ENCODE data around the gene OR51A7. TPM values are rescaled to one million over a fixed set of nuclear protein-coding genes. Genes with fewer than 3 reads are reported as not detected.

Gene OR51A7, protein sequence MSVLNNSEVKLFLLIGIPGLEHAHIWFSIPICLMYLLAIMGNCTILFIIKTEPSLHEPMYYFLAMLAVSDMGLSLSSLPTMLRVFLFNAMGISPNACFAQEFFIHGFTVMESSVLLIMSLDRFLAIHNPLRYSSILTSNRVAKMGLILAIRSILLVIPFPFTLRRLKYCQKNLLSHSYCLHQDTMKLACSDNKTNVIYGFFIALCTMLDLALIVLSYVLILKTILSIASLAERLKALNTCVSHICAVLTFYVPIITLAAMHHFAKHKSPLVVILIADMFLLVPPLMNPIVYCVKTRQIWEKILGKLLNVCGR
- not detected in 2 replicates for total RNA-seq

DNA sequence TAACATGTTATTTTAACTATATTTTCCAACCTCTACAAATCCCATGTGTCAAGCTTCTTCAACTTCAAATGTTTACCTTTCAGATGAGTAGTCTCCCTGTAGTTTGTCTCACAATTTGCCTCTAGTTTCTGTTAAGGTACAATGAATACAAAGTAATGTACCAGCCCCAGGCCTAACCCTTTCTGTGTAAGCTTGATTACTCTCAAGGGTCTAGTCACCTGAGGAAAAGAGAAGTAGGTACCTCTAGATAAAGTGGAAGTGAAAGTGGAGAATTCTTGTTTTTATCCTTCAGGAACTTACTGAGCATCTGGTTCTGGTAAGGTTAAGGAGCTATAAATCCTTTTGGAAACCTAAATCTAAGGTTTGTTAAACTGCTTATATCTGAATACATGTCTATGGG, at the start of gene OR51A7:
OR51A7 (plus strand) TSS at position 300 of the 400 bp plus-strand sequence. CDS start 3,587 bp downstream, outside the sequence.

DNA sequence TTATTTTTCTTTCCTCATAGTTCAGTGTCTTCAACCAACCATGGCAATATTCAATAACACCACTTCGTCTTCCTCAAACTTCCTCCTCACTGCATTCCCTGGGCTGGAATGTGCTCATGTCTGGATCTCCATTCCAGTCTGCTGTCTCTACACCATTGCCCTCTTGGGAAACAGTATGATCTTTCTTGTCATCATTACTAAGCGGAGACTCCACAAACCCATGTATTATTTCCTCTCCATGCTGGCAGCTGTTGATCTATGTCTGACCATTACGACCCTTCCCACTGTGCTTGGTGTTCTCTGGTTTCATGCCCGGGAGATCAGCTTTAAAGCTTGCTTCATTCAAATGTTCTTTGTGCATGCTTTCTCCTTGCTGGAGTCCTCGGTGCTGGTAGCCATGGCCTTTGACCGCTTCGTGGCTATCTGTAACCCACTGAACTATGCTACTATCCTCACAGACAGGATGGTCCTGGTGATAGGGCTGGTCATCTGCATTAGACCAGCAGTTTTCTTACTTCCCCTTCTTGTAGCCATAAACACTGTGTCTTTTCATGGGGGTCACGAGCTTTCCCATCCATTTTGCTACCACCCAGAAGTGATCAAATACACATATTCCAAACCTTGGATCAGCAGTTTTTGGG, 21.6 kb upstream of the OR51A7 start, which contains the start of gene OR51T1:
OR51T1 (plus strand) TSS at position 41 of the 641 bp plus-strand sequence; CDS start at position 41, 0 bp downstream.

DNA sequence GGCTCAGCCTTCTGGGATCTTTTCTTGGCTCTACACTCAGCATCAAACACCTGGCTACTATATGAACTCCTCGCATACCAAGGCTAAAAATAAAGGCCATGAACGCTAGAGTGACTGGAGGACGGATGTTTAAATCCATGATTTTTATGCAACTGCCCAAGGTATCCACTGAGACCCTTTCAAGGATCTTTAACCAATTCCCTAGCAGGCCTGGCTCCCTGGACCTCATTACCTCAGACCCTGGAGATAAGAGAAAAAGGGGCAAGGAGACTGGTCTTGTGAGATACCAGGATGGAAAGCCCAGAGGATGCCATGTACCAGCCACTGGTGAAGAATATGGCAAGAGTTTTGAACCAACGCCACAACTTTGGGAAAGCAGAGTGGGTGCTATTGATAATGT, 15.7 kb downstream of the OR51A7 start, which contains the start of gene OR51G2:
OR51G2 (minus strand) TSS at position 101 of the 400 bp plus-strand sequence. CDS start 3,687 bp downstream, outside the sequence.

DNA sequence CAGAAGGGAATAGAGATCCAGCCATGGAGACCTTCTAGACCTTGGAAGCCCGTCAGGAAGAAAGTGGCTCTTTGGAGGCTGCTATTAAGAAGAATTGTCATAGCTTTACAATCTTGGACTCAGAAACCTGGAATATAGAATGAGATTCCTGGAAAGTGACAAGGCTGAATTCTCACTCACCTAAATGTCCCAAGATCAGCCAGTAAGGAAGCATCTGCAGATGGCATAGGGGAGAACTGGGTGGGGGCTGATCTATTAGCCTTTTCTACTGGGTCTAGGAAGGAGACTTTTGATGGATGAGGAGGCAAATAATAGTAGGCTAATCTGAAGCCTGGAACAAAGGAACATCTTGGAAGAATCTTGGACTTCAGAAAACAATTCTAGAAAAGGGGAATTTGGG, 20.7 kb downstream of the OR51A7 start, which contains the start of gene OR51G1:
OR51G1 (minus strand) TSS at position 101 of the 400 bp plus-strand sequence; CDS start at position 101, 0 bp downstream.

GRCh38 chr11:4947505-4947904, 43.9 kb downstream of the OR51A7 start, which contains the start of gene OR51A4:
Gene OR51A4, minus strand, starts transcription at chr11:4947605. Its CDS starts 505 bp downstream, at chr11:4947100.

DNA sequence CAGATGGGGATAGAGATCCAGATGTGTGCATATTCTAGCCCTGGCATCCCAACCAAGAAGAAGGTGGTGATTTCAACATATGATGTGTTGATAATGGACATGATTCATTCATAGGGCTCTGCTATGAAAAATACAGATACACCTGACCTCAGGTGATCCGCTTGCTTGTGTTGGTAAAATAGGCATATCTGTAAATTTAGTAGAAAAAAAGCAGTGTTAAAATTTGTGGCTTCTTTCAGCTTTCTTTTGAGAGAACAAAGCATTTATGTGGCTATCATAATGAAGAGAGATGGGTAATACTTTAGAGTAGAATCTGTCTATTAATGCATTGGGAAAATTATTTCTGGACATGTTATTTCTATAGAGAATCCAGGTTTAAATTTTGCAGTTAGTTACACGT, 52.0 kb downstream of the OR51A7 start, which contains the start of gene OR51A2:
OR51A2 (minus strand) TSS at position 101 of the 400 bp plus-strand sequence; CDS start at position 101, 0 bp downstream.

Other genes starting within 250 kb of the OR51A7 start
- not detected in 2 replicates for gene OR51E2, start 205.9 kb upstream of the OR51A7 start, total RNA-seq
- gene MMP26, start 199.0 kb upstream of the OR51A7 start, total RNA-seq: not detected in 2 replicates
- not detected in 2 replicates for gene OR51F1, start 133.8 kb upstream of the OR51A7 start, total RNA-seq
- not detected in 2 replicates for gene OR52R1, start 99.4 kb upstream of the OR51A7 start, total RNA-seq
- gene OR51F2, start 82.5 kb upstream of the OR51A7 start, total RNA-seq: not detected in 2 replicates
- not detected in 2 replicates for gene OR51S1, start 54.6 kb upstream of the OR51A7 start, total RNA-seq
- gene OR51T1, start 21.9 kb upstream of the OR51A7 start, total RNA-seq: not detected in 2 replicates
- not detected in 2 replicates for gene OR51G2, start 15.6 kb downstream of the OR51A7 start, total RNA-seq
- gene OR51G1, start 20.6 kb downstream of the OR51A7 start, total RNA-seq: not detected in 2 replicates
- gene OR51A4, start 43.8 kb downstream of the OR51A7 start, total RNA-seq: not detected in 2 replicates
- not detected in 2 replicates for gene OR51A2, start 51.9 kb downstream of the OR51A7 start, total RNA-seq
- gene OR51L1, start 91.1 kb downstream of the OR51A7 start, total RNA-seq: not detected in 2 replicates
- not detected in 2 replicates for gene OR52J3, start 142.7 kb downstream of the OR51A7 start, total RNA-seq
- not detected in 2 replicates for gene OR52E2, start 155.8 kb downstream of the OR51A7 start, total RNA-seq
- gene OR52E1, start 165.8 kb downstream of the OR51A7 start, total RNA-seq: not detected in 2 replicates
- not detected in 2 replicates for gene OR52A5, start 234.6 kb downstream of the OR51A7 start, total RNA-seq

Data from aortic smooth muscle cell (primary cell).